Measurements from ENCODE around the gene RNF144B.

GRCh38 chr6:18412644-18413043 is 25.5 kb downstream of the RNF144B start:
- TF ChIP-seq, protein P1, sequence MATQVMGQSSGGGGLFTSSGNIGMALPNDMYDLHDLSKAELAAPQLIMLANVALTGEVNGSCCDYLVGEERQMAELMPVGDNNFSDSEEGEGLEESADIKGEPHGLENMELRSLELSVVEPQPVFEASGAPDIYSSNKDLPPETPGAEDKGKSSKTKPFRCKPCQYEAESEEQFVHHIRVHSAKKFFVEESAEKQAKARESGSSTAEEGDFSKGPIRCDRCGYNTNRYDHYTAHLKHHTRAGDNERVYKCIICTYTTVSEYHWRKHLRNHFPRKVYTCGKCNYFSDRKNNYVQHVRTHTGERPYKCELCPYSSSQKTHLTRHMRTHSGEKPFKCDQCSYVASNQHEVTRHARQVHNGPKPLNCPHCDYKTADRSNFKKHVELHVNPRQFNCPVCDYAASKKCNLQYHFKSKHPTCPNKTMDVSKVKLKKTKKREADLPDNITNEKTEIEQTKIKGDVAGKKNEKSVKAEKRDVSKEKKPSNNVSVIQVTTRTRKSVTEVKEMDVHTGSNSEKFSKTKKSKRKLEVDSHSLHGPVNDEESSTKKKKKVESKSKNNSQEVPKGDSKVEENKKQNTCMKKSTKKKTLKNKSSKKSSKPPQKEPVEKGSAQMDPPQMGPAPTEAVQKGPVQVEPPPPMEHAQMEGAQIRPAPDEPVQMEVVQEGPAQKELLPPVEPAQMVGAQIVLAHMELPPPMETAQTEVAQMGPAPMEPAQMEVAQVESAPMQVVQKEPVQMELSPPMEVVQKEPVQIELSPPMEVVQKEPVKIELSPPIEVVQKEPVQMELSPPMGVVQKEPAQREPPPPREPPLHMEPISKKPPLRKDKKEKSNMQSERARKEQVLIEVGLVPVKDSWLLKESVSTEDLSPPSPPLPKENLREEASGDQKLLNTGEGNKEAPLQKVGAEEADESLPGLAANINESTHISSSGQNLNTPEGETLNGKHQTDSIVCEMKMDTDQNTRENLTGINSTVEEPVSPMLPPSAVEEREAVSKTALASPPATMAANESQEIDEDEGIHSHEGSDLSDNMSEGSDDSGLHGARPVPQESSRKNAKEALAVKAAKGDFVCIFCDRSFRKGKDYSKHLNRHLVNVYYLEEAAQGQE (IDR thresholded peaks at IDR 0.05): no peak
- TF ChIP-seq CTCF (IDR thresholded peaks at IDR 0.05) (no peak), RNF2 (IDR thresholded peaks at IDR 0.05; ENCODE audit: borderline replicate concordance, low read depth) (no peak), MAZ (IDR thresholded peaks at IDR 0.05; ENCODE audit: borderline replicate concordance, low read depth, low read length) (no peak), MAX (IDR thresholded peaks at IDR 0.05) (no peak), POLR2A (IDR thresholded peaks at IDR 0.05; ENCODE audit: low read length) (no peak), SMC3 (IDR thresholded peaks at IDR 0.05) (no peak), EP300 (IDR thresholded peaks at IDR 0.05) (no peak), ZFP36 (IDR thresholded peaks at IDR 0.05; ENCODE audit: borderline replicate concordance, partially characterized antibody) (no peak), USF2 (IDR thresholded peaks at IDR 0.05) (no peak), CBX2 (IDR thresholded peaks at IDR 0.05; ENCODE audit: borderline replicate concordance, low read depth) (no peak), E2F6 (IDR thresholded peaks at IDR 0.05; ENCODE audit: borderline replicate concordance, low read depth) (no peak)
